Superior temporal gyrus (tissue), 1 donor: ENCODE results near the gene BPIFB4.
"Not testable (repeated sequence)": the region's sequence is repeated elsewhere in the genome, so short reads cannot be mapped to it uniquely, and the experiment has no call there.

ENCODE experiments used
- DNase-seq: peaks from one replicate; pipeline ENCODE4 v3.0.0-alpha.2; 2016; ENCODE audit errors: extremely low spot score

The BPIFB4 gene

GRCh38 chr20:33079259-33079658, at the start of gene BPIFB4:
Gene BPIFB4 (plus strand): TSS chr20:33079643. CDS start chr20:33081527, 1,884 bp downstream.
- DNase-seq: no peak

- no peak for DNase-seq
These were observed 49.4 kb upstream of the BPIFB4 start for GRCh38 chr20:33030076-33030475.

GRCh38 chr20:33030569-33030968, 48.9 kb upstream of the BPIFB4 start:
- DNase-seq: no peak

- DNase-seq: no peak
These were observed 47.9 kb upstream of the BPIFB4 start, which contains the start of gene BPIFB6 for GRCh38 chr20:33031531-33031930. Gene BPIFB6 (plus strand): TSS chr20:33031648. CDS start chr20:33031648, 0 bp downstream.

GRCh38 chr20:33032555-33032954, 46.9 kb upstream of the BPIFB4 start:
- DNase-seq: no peak

GRCh38 chr20:33033381-33033780, 46.1 kb upstream of the BPIFB4 start:
- DNase-seq: no peak

- DNase-seq: no peak
These were observed 45.3 kb upstream of the BPIFB4 start for GRCh38 chr20:33034115-33034514.

- DNase-seq: no peak
These were observed 44.4 kb upstream of the BPIFB4 start for GRCh38 chr20:33034901-33035492.

- no peak for DNase-seq
These were observed 42.0 kb upstream of the BPIFB4 start for GRCh38 chr20:33037456-33037855.

- no peak for DNase-seq
These were observed 41.2 kb upstream of the BPIFB4 start for GRCh38 chr20:33038243-33038642.

- no peak for DNase-seq
These were observed 37.0 kb upstream of the BPIFB4 start for GRCh38 chr20:33042430-33042829.

- no peak for DNase-seq
These were observed 36.3 kb upstream of the BPIFB4 start for GRCh38 chr20:33042983-33043730.

- DNase-seq: no peak
These were observed 35.7 kb upstream of the BPIFB4 start for GRCh38 chr20:33043731-33044181.

GRCh38 chr20:33045129-33045721, 34.2 kb upstream of the BPIFB4 start:
- DNase-seq: not testable (repeated sequence)

- no peak for DNase-seq
These were observed 33.0 kb upstream of the BPIFB4 start for GRCh38 chr20:33046412-33046811.

- DNase-seq: no peak
These were observed 28.1 kb upstream of the BPIFB4 start for GRCh38 chr20:33051333-33051732.

- no peak for DNase-seq
These were observed 25.9 kb upstream of the BPIFB4 start, which contains the start of gene BPIFB3 for GRCh38 chr20:33053291-33054106. Gene BPIFB3 (plus strand): TSS chr20:33053903. CDS start chr20:33055436, 1,533 bp downstream.

- no peak for DNase-seq
These were observed 25.1 kb upstream of the BPIFB4 start for GRCh38 chr20:33054381-33054780.

GRCh38 chr20:33054791-33055190, 24.7 kb upstream of the BPIFB4 start:
- no peak for DNase-seq

- no peak for DNase-seq
These were observed 20.3 kb upstream of the BPIFB4 start for GRCh38 chr20:33059136-33059535.

- DNase-seq: no peak
These were observed 19.6 kb upstream of the BPIFB4 start for GRCh38 chr20:33059741-33060390.
